HL-60/S4 (cell line): ENCODE results near the gene USP17L30.
"Not testable (repeated sequence)": the region's sequence is repeated elsewhere in the genome, so short reads cannot be mapped to it uniquely, and the experiment has no call there.

Source experiments
- in situ Hi-C: fragments of 300-500 bp; cut with MboI; formaldehyde crosslinking; loops from 2 replicates; pipeline ENCODE4 v1.14.3; 2022; ENCODE audit warnings: low sequenced_read_pairs

USP17L30 gene

DNA sequence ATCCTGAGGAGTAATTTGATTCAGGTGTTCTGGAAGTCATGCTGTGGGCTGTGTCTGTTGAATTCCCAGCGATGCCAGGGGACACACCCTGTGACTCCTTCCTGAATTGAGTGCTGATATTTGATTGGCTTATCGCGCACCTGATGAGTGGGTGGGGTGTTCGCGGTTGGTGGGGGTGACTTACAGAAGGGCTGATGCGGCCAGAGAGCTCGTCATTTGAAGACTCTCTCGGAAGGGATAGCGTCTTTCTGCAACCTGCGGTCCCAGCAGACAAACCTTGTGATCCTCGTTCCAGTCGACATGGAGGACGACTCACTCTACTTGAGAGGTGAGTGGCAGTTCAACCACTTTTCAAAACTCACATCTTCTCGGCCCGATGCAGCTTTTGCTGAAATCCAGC is at the start of gene USP17L30:
Gene USP17L30 (plus strand): TSS at position 301 of the 400 bp plus-strand sequence. CDS start 0 bp downstream, at position 301.
- in situ Hi-C loops: not testable (repeated sequence)

DNA sequence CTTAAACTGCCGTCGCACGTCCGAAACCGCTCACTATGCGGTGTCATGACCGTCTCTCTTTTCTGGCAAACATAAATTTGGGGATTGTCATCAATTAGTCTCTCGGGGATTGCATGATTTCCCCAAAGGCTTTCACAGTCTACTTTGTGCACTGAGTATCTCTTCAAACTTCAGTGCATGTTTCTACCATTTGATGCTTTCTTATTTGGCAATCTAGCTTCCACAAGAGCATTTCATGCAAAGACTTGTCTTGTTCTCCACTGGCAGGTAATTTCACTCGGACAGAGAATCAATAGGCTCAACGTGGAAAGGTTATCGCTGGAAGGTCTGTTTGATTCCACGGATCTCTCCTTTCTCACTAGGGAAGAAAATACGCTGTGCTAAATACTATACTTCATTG is 38.7 kb upstream of the USP17L30 start:
- in situ Hi-C loops: not testable (repeated sequence)

- in situ Hi-C loops: not testable (repeated sequence)
Measured at GRCh38 chr4:9324865-9325264, 38.1 kb upstream of the USP17L30 start, which contains the start of gene USP17L24. TSS of gene USP17L24 (plus strand) at chr4:9325165. CDS start at chr4:9325165, 0 bp downstream.

DNA sequence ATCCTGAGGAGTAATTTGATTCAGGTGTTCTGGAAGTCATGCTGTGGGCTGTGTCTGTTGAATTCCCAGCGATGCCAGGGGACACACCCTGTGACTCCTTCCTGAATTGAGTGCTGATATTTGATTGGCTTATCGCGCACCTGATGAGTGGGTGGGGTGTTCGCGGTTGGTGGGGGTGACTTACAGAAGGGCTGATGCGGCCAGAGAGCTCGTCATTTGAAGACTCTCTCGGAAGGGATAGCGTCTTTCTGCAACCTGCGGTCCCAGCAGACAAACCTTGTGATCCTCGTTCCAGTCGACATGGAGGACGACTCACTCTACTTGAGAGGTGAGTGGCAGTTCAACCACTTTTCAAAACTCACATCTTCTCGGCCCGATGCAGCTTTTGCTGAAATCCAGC is 33.3 kb upstream of the USP17L30 start, which contains the start of gene USP17L25:
Gene USP17L25 (plus strand): TSS at position 301 of the 400 bp plus-strand sequence. CDS start 0 bp downstream, at position 301.
- in situ Hi-C loops: not testable (repeated sequence)

GRCh38 chr4:9334358-9334757 is 28.6 kb upstream of the USP17L30 start, which contains the start of gene USP17L26:
TSS of gene USP17L26 (plus strand) at chr4:9334658. CDS start at chr4:9334658, 0 bp downstream.
- in situ Hi-C loops: not testable (repeated sequence)

DNA sequence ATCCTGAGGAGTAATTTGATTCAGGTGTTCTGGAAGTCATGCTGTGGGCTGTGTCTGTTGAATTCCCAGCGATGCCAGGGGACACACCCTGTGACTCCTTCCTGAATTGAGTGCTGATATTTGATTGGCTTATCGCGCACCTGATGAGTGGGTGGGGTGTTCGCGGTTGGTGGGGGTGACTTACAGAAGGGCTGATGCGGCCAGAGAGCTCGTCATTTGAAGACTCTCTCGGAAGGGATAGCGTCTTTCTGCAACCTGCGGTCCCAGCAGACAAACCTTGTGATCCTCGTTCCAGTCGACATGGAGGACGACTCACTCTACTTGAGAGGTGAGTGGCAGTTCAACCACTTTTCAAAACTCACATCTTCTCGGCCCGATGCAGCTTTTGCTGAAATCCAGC is 23.8 kb upstream of the USP17L30 start, which contains the start of gene USP17L5:
Gene USP17L5 (plus strand): TSS at position 301 of the 400 bp plus-strand sequence. CDS start 0 bp downstream, at position 301.
- in situ Hi-C loops: not testable (repeated sequence)

DNA sequence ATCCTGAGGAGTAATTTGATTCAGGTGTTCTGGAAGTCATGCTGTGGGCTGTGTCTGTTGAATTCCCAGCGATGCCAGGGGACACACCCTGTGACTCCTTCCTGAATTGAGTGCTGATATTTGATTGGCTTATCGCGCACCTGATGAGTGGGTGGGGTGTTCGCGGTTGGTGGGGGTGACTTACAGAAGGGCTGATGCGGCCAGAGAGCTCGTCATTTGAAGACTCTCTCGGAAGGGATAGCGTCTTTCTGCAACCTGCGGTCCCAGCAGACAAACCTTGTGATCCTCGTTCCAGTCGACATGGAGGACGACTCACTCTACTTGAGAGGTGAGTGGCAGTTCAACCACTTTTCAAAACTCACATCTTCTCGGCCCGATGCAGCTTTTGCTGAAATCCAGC is 19.1 kb upstream of the USP17L30 start, which contains the start of gene USP17L27:
Gene USP17L27 (plus strand): TSS at position 301 of the 400 bp plus-strand sequence. CDS start 0 bp downstream, at position 301.
- in situ Hi-C loops: not testable (repeated sequence)

- in situ Hi-C loops: not testable (repeated sequence)
Measured at GRCh38 chr4:9348593-9348992, 14.3 kb upstream of the USP17L30 start, which contains the start of gene USP17L28. TSS of gene USP17L28 (plus strand) at chr4:9348893. CDS start at chr4:9348893, 0 bp downstream.

DNA sequence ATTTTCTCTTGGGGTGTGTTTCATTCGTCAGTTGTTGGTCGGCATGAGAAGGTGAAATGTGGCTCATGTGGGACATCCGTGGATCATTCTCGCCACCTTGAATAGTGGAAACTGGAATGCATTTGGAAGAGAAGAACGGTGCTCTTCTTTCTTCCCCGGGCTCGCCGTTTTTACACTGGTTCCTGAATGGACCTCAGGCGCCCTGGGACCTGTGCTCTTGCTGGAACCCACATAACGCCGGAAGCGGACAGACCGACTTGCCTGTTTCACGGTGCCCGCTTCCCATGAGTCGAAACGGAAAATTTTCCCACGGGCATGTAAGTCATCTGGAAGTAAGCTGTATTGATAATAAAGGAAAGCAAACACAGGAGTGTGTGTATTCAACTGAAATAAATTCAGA is 12.1 kb upstream of the USP17L30 start:
- in situ Hi-C loops: not testable (repeated sequence)

DNA sequence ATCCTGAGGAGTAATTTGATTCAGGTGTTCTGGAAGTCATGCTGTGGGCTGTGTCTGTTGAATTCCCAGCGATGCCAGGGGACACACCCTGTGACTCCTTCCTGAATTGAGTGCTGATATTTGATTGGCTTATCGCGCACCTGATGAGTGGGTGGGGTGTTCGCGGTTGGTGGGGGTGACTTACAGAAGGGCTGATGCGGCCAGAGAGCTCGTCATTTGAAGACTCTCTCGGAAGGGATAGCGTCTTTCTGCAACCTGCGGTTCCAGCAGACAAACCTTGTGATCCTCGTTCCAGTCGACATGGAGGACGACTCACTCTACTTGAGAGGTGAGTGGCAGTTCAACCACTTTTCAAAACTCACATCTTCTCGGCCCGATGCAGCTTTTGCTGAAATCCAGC is 9.6 kb upstream of the USP17L30 start, which contains the start of gene USP17L29:
Gene USP17L29 (plus strand): TSS at position 301 of the 400 bp plus-strand sequence. CDS start 0 bp downstream, at position 301.
- in situ Hi-C loops: not testable (repeated sequence)

GRCh38 chr4:9379881-9380280 is 17.0 kb downstream of the USP17L30 start:
- in situ Hi-C loops: not testable (repeated sequence)

DNA sequence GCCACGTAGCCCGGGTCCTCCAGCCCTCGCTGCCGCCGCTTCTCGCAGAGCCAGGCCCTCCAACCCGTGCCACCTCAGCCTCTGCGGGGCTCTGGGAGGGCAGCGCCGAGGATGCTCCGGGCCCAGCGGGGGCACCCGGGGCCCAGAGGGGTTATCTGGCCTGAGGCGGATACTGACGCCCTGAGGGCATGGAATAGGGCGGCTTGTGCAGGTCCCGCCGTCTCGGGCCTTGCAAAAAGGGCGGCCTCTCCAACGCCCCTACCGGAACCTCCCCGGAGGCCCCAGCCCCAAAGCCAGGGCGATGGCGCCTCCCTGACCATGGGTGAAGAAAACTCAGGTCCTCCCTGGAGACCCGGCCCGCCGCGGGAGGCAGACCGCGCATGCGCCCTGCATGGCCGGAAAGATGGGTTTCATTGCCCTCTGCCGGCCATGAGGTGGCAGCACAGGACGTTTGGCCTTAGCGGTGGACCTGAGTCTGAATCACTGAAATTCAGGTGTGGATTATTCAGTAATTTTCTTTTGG is 18.1 kb downstream of the USP17L30 start:
- in situ Hi-C loops: not testable (repeated sequence)

DNA sequence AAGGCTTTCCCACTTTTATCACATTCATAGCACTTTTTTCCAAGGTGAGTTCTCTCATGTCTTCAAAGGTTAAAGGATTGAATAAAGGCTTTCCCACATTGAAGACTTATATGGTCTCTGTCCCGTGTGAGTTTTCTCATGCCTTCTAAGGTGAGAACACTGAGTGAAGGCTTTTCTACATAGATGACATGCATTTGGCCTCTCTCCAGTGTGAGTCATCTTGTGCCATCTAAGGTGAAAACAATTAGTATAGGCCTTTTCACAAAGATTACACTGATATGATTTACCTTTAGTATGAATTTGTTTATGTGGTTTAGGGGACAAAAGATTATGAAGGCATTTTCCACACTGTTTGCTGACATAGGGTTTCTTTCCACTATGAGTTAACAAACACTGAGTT is 21.2 kb downstream of the USP17L30 start:
- in situ Hi-C loops: no loop called here

DNA sequence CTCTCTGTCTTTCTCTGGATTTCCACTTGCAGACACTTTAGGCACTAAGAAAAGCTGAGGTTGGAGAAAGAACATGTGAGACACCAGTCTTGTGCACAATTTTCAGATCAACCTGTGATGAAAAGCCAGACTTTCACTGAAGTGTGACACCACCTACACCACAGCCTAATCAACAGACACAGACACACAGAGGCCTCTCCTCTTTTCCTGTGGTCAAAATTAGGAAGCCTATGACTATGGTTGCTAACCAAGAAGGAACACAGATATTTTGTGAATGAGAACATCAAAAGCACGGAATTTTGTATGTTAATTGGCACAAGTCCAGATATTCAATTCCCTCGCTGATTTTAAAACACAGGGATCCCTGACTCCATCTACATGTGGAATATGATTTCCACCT is 26.1 kb downstream of the USP17L30 start:
- in situ Hi-C loops: not testable (repeated sequence)

DNA sequence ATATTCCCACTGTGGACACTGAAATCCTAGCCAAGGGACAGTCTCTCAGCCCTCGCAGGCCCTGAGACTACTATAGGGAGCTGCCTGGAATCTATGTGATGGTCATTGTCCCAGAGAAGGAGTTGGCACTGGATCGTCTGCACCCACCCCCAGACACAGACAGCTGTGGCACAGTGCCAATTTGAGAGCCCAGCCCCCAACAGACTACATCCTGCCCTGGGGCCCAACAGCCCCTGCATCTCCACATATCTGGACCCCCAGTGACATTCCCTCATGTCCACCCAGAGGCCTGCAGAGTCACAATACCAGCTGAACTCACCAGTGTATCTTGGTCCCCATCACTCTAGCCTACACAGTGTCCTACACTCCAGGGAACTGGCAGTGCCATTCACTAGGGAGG is 42.8 kb downstream of the USP17L30 start:
- in situ Hi-C loops: not testable (repeated sequence)

- in situ Hi-C loops: not testable (repeated sequence)
Measured at GRCh38 chr4:9406491-9406890, 43.6 kb downstream of the USP17L30 start.

- in situ Hi-C loops: no loop called here
Measured at GRCh38 chr4:9409793-9410192, 46.9 kb downstream of the USP17L30 start.
